HG02623 (cell line): Measurements from ENCODE around the gene POU6F2.
"Not testable (repeated sequence)": the region's sequence is repeated elsewhere in the genome, so short reads cannot be mapped to it uniquely, and the experiment has no call there.

ENCODE experiments used
- ATAC-seq: cut with Tn5 transposase; IDR thresholded peaks from one replicate; pipeline ENCODE4 v1.9.1; 2021; ENCODE audit warnings: moderate library complexity; ENCODE audit not compliant: unreplicated experiment

The POU6F2 gene

GRCh38 chr7:39183796-39184195 is 206.1 kb downstream of the POU6F2 start:
- no peak for ATAC-seq

GRCh38 chr7:39184391-39184790 is 206.7 kb downstream of the POU6F2 start:
- no peak for ATAC-seq

- ATAC-seq: no peak
These were observed 208.4 kb downstream of the POU6F2 start for GRCh38 chr7:39186131-39186530.

GRCh38 chr7:39186671-39187070 is 209.0 kb downstream of the POU6F2 start:
- ATAC-seq: no peak

- no peak for ATAC-seq
These were observed 209.4 kb downstream of the POU6F2 start for GRCh38 chr7:39187130-39187529.

- no peak for ATAC-seq
These were observed 214.8 kb downstream of the POU6F2 start for GRCh38 chr7:39192476-39192875.

- ATAC-seq: not testable (repeated sequence)
These were observed 216.7 kb downstream of the POU6F2 start for GRCh38 chr7:39194388-39194787.

- ATAC-seq: no peak
These were observed 218.3 kb downstream of the POU6F2 start for GRCh38 chr7:39195967-39196366.

- no peak for ATAC-seq
These were observed 220.1 kb downstream of the POU6F2 start for GRCh38 chr7:39197831-39198230.

- ATAC-seq: no peak
These were observed 220.8 kb downstream of the POU6F2 start for GRCh38 chr7:39198556-39198955.

- ATAC-seq: no peak
These were observed 221.3 kb downstream of the POU6F2 start for GRCh38 chr7:39199006-39199405.

GRCh38 chr7:39199951-39200350 is 222.2 kb downstream of the POU6F2 start:
- no peak for ATAC-seq

GRCh38 chr7:39202041-39202440 is 224.3 kb downstream of the POU6F2 start:
- no peak for ATAC-seq

- ATAC-seq: no peak
These were observed 232.7 kb downstream of the POU6F2 start for GRCh38 chr7:39210362-39210761.

GRCh38 chr7:39211581-39211980 is 233.9 kb downstream of the POU6F2 start:
- ATAC-seq: no peak

GRCh38 chr7:39212876-39213275 is 235.2 kb downstream of the POU6F2 start:
- ATAC-seq: no peak

GRCh38 chr7:39217783-39218182 is 240.1 kb downstream of the POU6F2 start:
- no peak for ATAC-seq

GRCh38 chr7:39219869-39220268 is 242.2 kb downstream of the POU6F2 start:
- ATAC-seq: no peak

- no peak for ATAC-seq
These were observed 244.2 kb downstream of the POU6F2 start for GRCh38 chr7:39221901-39222300.

- no peak for ATAC-seq
These were observed 251.2 kb downstream of the POU6F2 start for GRCh38 chr7:39228946-39229345.

- no peak for ATAC-seq
These were observed 256.3 kb downstream of the POU6F2 start for GRCh38 chr7:39233851-39234529.

GRCh38 chr7:39238234-39238869 is 260.6 kb downstream of the POU6F2 start:
- no peak for ATAC-seq

- no peak for ATAC-seq
These were observed 263.2 kb downstream of the POU6F2 start for GRCh38 chr7:39240864-39241263.
